ENCODE results near the gene RABEP2. TPM values are rescaled to one million over a fixed set of nuclear protein-coding genes. Genes with fewer than 3 reads are reported as not detected.

The RABEP2 gene
- total and polyA plus RNA-seq, 9 of the 15 experiments (the other 6 are each of a cell fraction or from before 2014, with no cell fraction given): 0.15 to 13.4 (median 3.5) TPM

DNA sequence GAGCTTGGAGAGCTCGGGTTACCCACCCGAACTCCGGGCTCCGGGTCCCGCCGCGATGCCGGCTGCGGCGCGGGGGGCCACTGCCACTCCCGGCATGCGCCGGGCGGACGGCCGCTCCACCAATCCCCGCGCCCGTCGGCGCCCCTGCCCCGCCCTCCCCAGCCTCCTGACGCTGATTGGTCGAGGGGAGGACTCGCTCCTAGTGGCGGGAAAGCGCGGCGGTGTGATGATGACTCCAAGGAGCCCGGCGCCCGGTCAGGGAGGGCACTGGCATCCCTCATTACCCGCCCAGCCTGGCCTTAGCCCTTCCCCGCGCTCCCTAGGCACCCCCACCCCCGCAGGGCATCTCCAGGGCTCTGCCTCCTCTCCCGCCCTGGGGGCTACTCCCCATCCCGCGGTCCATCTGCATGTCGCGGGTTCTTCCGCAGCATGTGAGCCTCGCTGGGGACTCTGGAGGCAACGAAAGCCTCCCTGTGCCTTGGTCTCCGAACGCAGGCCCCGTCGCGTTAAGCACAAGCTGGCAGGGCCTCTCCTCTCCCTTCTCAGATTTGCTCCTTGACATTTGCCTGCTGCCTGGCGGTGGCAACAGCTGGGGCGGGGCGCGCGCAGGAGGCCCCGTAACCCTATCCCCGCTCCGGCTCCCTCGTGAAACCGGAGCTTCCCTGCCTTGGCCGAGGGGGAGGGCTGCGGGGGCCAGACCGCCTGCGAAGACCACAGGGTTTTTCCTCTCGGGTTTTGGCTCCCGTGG, 45.0 kb downstream of the RABEP2 start (continued):
- peak; percentile 51; the same call in 1 of the 2 replicates for TF ChIP-seq CREB1 (IDR thresholded peaks at IDR 0.05)
- TF ChIP-seq CREB1 (CRISPR knock-in tag; IDR thresholded peaks at IDR 0.05): peak; percentile 52; the same call in 1 of the 2 replicates
- no peak for TF ChIP-seq CEBPB (tag; IDR thresholded peaks at IDR 0.05)
- peak in 2 of 3 experiments; percentile 2 to 10 for TF ChIP-seq YY1 (IDR thresholded peaks at IDR 0.05; ENCODE audit: borderline replicate concordance in 1 of 3, control insufficient read depth in 1 of 3, extremely low read depth in 1 of 3, insufficient read depth in 3 of 3, insufficient read length in 1 of 3, insufficient replicate concordance in 2 of 3, low read depth in 1 of 3, low read length in 2 of 3)
- TF ChIP-seq HMGN3 (IDR thresholded peaks at IDR 0.05; ENCODE audit: borderline replicate concordance, extremely low read depth, insufficient read length, low read depth, low read length): peak; percentile 55
- peak; percentile 78 for TF ChIP-seq RBFOX2 (IDR thresholded peaks at IDR 0.05; ENCODE audit: low read depth, low read length)
- TF ChIP-seq DIDO1 (tag; IDR thresholded peaks at IDR 0.05; ENCODE audit: low read depth): no peak
- TF ChIP-seq ZZZ3 (IDR thresholded peaks at IDR 0.05): no peak
- no peak for TF ChIP-seq POLR2H (tag; IDR thresholded peaks at IDR 0.05; ENCODE audit: low read depth)
- TF ChIP-seq SRSF7 (optimal IDR thresholded peaks at IDR 0.05; ENCODE audit: low read depth, low read length): no peak
- TF ChIP-seq ZNF740 (CRISPR knock-in tag; IDR thresholded peaks at IDR 0.05): peak; percentile 67
- TF ChIP-seq ZNF740 (tag; IDR thresholded peaks at IDR 0.05): no peak
- no peak for TF ChIP-seq ZNF644 (tag; IDR thresholded peaks at IDR 0.05; ENCODE audit: low read depth)
- TF ChIP-seq SIN3B (IDR thresholded peaks at IDR 0.05; ENCODE audit: low read depth): peak; percentile 39; the same call in 1 of the 2 replicates
- TF ChIP-seq MCM7 (IDR thresholded peaks at IDR 0.05): no peak
- 0 out of 2 replicates have a peak, but pooled peaks have one; percentile 30 for TF ChIP-seq PRMT5 (CRISPR knock-in tag; IDR thresholded peaks at IDR 0.05)
- peak; percentile 100 for TF ChIP-seq L3MBTL2 (IDR thresholded peaks at IDR 0.05)
- no peak for TF ChIP-seq ZNF707 (CRISPR knock-in tag; conservative IDR thresholded peaks at IDR 0.05)
- no peak for TF ChIP-seq POLR2B (IDR thresholded peaks at IDR 0.05; ENCODE audit: low read depth, partially characterized antibody)
- no peak for TF ChIP-seq TSHZ1 (CRISPR knock-in tag; IDR thresholded peaks at IDR 0.05)
- 0 out of 2 replicates have a peak, but pooled peaks have one; percentile 14 for TF ChIP-seq KDM2B (CRISPR knock-in tag; IDR thresholded peaks at IDR 0.05)
- TF ChIP-seq ARNT (IDR thresholded peaks at IDR 0.05): no peak
- no peak for TF ChIP-seq HINFP (tag; conservative IDR thresholded peaks at IDR 0.05; ENCODE audit: low read depth)
